HepG2 (cell line): ENCODE data around the gene P4HB. TPM values are rescaled to one million over a fixed set of nuclear protein-coding genes. Genes with fewer than 3 reads are reported as not detected.

Source experiments
- HBP1 ChIP-seq: IDR thresholded peaks from 2 replicates; pipeline ENCODE4 v1.6.1; 2016; ENCODE audit warnings: low read depth, control low read depth
- NFIB ChIP-seq: sonication (generic); formaldehyde crosslinking; IDR thresholded peaks from 2 replicates; pipeline ENCODE4 v1.9.0; 2021; ENCODE audit warnings: missing genetic modification reagents, mild to moderate bottlenecking, borderline replicate concordance
- SNAPC4 ChIP-seq: sonication (generic); formaldehyde crosslinking; IDR thresholded peaks from 2 replicates; pipeline ENCODE4 v1.4.0; 2020; ENCODE audit warnings: mild to moderate bottlenecking, missing genetic modification reagents
- ZFP91 ChIP-seq: sonication (generic); formaldehyde crosslinking; IDR thresholded peaks from 2 replicates; pipeline ENCODE4 v1.9.0; 2022; ENCODE audit warnings: missing genetic modification reagents, mild to moderate bottlenecking, borderline replicate concordance
- ZNF503 ChIP-seq: sonication (generic); formaldehyde crosslinking; IDR thresholded peaks from 2 replicates; pipeline ENCODE4 v1.4.0; 2020; ENCODE audit warnings: missing genetic modification reagents
- polyA plus RNA-seq, 8 experiments: library from polyadenylated mRNA; depleted of rRNA in 3 of 8; stranded (reverse) in 7 of 8; unstranded in 1 of 8; fragments of >200 nt; fragmentation: Illumina TruSeq in 4 of 8; extraction: Trizol in 4 of 8; gene quantifications; 2 replicates each; pipeline versions ENCODE4 v1.2.1 to v1.2.3, GENCODE V29; 2011 to 2016; ENCODE audit warnings: low read depth in 4 of 8, missing spikeins in 1 of 8, mixed read lengths in 1 of 8; ENCODE audit not compliant: insufficient read depth in 1 of 8
- total RNA-seq, 5 experiments: library from RNA; depleted of rRNA; stranded (reverse); fragments of >200 nt; fragmentation: Illumina TruSeq; extraction: Trizol; gene quantifications; 2 replicates each; pipeline ENCODE4 v1.2.3, GENCODE V29; 2016; ENCODE audit warnings: low read depth in 1 of 5

P4HB gene
- total and polyA plus RNA-seq, 2 of the 13 experiments (the other 11 are each of a cell fraction or from before 2014, with no cell fraction given): 185 to 782 TPM

- no peak for TF ChIP-seq HBP1
- no peak for TF ChIP-seq SNAPC4
- TF ChIP-seq ZFP91 (CRISPR knock-in tag): no peak; the same call in 1 of the 2 replicates
- TF ChIP-seq NFIB (CRISPR knock-in tag): 0 out of 2 replicates have a peak, but pooled peaks have one; percentile 50
- TF ChIP-seq ZNF503 (CRISPR knock-in tag): no peak
Observed at GRCh38 chr17:81865733-81866439, 5.6 kb upstream of the P4HB start (continued).
